IPS DF 6.9 (cell line): ENCODE results near the gene KATNB1.

Experiments used
- DNase-seq: peaks from one replicate; pipeline ENCODE4 v3.0.0-alpha.2; 2013; ENCODE audit warnings: low read depth, low spot score
- H3K27ac ChIP-seq: one replicate; pipeline ENCODE4 v1.5.1; 2013; ENCODE audit warnings: low read length, control low read depth
- H3K27me3 ChIP-seq: 2 replicates; pipeline ENCODE4 v1.6.1; 2013; ENCODE audit warnings: mild to moderate bottlenecking, low read length; ENCODE audit not compliant: control insufficient read depth, insufficient read depth
- H3K36me3 ChIP-seq: 2 replicates; pipeline ENCODE4 v1.6.1; 2013; ENCODE audit warnings: low read length; ENCODE audit not compliant: control insufficient read depth, insufficient read depth
- H3K4me1 ChIP-seq: 2 replicates; pipeline ENCODE4 v1.6.1; 2013; ENCODE audit warnings: low read length; ENCODE audit not compliant: control insufficient read depth, insufficient read depth
- H3K4me3 ChIP-seq: 2 replicates; pipeline ENCODE4 v1.5.1; 2013; ENCODE audit warnings: mild to moderate bottlenecking, low read length
- H3K9me3 ChIP-seq: 2 replicates; pipeline ENCODE4 v1.6.1; 2013; ENCODE audit warnings: low read length, inconsistent platforms; ENCODE audit not compliant: control insufficient read depth, insufficient read depth
- WGBS: extraction: QIAGEN DNeasy Blood & Tissue Kit; methylation state at CpG from one replicate; pipeline ENCODE4 v1.1.7; 2013; ENCODE audit warnings: mixed read lengths, missing lambda C conversion rate; ENCODE audit not compliant: insufficient read length, insufficient coverage; 5-methylcytosine and 5-hydroxymethylcytosine counted together

KATNB1 gene

GRCh38 chr16:57757326-57757786 lies 21.8 kb downstream of the KATNB1 start:
- peaks cover 11% of the 10 kb centered on the region for H3K36me3 ChIP-seq
- WGBS, result no CpG with 5 or more reads among the region's 11 CpGs
- DNase-seq, result no peak
- no peaks in the 10 kb centered on the region for H3K9me3 ChIP-seq
- H3K4me3 ChIP-seq, result no peak overlapping the region
- H3K27me3 ChIP-seq, result no peaks in the 10 kb centered on the region
- no peak overlapping the region for H3K27ac ChIP-seq
- peaks cover 6% of the 10 kb centered on the region; the same call in 1 of the 2 replicates for H3K4me1 ChIP-seq

GRCh38 chr16:57757883-57758282 lies 22.3 kb downstream of the KATNB1 start:
- WGBS, result no CpG with 5 or more reads among the region's 7 CpGs
- H3K4me3 ChIP-seq, result no peak overlapping the region
- no peaks in the 10 kb centered on the region for H3K27me3 ChIP-seq
- peaks cover 11% of the 10 kb centered on the region for H3K36me3 ChIP-seq
- peaks cover 6% of the 10 kb centered on the region; the same call in 1 of the 2 replicates for H3K4me1 ChIP-seq
- no peak overlapping the region for H3K27ac ChIP-seq
- no peaks in the 10 kb centered on the region for H3K9me3 ChIP-seq
- DNase-seq, result no peak

GRCh38 chr16:57758331-57759117 lies 23.0 kb downstream of the KATNB1 start:
- Histone ChIP-seq H3K27me3 (no peaks in the 10 kb centered on the region), H3K36me3 (peaks cover 11% of the 10 kb centered on the region), H3K27ac (no peak overlapping the region), H3K9me3 (no peaks in the 10 kb centered on the region), H3K4me1 (peaks cover 6% of the 10 kb centered on the region; the same call in 1 of the 2 replicates), H3K4me3 (no peak overlapping the region)
- DNase-seq, result no peak
- WGBS, result no CpG with 5 or more reads among the region's 33 CpGs

GRCh38 chr16:57759131-57759530 lies 23.6 kb downstream of the KATNB1 start:
- no CpG with 5 or more reads among the region's 7 CpGs for WGBS
- Histone ChIP-seq H3K4me1 (peaks cover 6% of the 10 kb centered on the region; the same call in 1 of the 2 replicates), H3K27ac (no peak overlapping the region), H3K27me3 (no peaks in the 10 kb centered on the region), H3K4me3 (no peak overlapping the region), H3K9me3 (no peaks in the 10 kb centered on the region), H3K36me3 (peaks cover 11% of the 10 kb centered on the region)
- DNase-seq, result no peak

DNA sequence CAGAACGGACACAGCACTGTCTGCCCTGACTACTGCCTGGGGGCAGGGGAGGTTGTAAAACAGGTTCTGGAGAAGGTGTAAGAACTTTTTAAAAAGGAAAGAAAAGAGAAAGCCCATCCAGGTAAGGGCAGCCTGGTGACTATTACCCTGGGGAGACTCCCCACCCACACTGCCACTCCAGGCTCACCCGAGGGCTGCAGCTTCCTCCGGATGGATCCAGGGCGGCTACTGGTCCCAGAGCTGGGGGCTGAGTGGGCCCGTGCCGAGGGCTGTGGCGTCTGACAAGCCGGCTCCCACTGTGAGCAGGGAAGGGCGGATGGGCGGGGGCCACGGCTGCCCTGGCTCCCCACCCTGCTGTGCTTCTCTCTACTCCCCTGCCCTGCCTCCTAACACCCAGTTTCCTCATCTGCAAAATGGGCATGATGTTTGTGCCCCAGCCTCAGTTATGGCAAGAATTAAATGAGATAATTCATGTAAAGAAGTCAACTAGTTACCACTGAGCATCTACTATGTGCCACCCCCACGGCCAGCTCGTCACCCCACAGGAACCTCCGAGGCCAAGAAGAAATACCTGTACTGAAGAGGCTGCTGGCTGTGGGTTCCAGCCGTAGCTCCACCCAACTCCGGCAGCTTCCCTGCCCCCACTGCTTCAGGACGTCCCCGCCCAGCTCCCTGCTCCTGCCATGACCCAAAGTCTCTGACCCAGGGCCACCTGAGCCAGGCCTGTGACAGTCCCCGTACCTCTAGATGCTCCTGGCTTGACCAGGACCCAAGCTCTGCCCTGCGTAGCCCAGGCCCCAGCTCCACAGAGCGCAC lies 24.2 kb downstream of the KATNB1 start:
- no CpG with 5 or more reads among the region's 21 CpGs for WGBS
- Histone ChIP-seq H3K4me3 (no peak overlapping the region), H3K36me3 (peaks cover 11% of the 10 kb centered on the region), H3K9me3 (no peaks in the 10 kb centered on the region), H3K4me1 (peaks cover 10% of the 10 kb centered on the region), H3K27me3 (no peaks in the 10 kb centered on the region), H3K27ac (no peak overlapping the region)
- DNase-seq, result no peak

GRCh38 chr16:57760357-57761160 lies 25.0 kb downstream of the KATNB1 start:
- Histone ChIP-seq H3K36me3 (peaks cover 7% of the 10 kb centered on the region), H3K4me1 (peaks cover 13% of the 10 kb centered on the region), H3K4me3 (no peak overlapping the region), H3K27me3 (no peaks in the 10 kb centered on the region), H3K9me3 (no peaks in the 10 kb centered on the region), H3K27ac (no peak overlapping the region)
- DNase-seq, result no peak
- WGBS, result no CpG with 5 or more reads among the region's 40 CpGs

DNA sequence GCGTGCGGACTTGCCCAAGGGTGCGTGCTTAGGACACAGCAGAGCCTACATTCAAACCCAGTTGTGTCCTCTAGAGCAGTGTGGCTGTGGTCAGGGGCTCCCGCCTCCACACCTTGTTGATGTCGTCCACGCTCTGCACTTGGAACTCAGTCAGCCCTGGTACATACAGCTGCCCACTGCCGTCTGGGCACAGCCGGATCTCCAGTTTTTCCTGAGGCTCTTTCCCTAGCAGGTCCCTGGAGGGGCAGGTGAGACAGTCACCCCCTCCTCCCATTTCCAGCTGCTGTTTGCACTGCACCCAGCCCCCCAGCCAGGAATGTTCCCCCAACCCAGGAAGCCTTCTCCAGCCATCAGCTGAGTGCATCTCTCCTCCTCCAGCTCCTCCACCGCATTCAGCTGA lies 25.7 kb downstream of the KATNB1 start:
- no peak for DNase-seq
- H3K27ac ChIP-seq, result no peak overlapping the region
- H3K36me3 ChIP-seq, result no peaks in the 10 kb centered on the region; the same call in 1 of the 2 replicates
- H3K27me3 ChIP-seq, result no peaks in the 10 kb centered on the region
- no peaks in the 10 kb centered on the region for H3K9me3 ChIP-seq
- WGBS, result no CpG with 5 or more reads among the region's 9 CpGs
- H3K4me1 ChIP-seq, result peaks cover 13% of the 10 kb centered on the region
- H3K4me3 ChIP-seq, result no peak overlapping the region

DNA sequence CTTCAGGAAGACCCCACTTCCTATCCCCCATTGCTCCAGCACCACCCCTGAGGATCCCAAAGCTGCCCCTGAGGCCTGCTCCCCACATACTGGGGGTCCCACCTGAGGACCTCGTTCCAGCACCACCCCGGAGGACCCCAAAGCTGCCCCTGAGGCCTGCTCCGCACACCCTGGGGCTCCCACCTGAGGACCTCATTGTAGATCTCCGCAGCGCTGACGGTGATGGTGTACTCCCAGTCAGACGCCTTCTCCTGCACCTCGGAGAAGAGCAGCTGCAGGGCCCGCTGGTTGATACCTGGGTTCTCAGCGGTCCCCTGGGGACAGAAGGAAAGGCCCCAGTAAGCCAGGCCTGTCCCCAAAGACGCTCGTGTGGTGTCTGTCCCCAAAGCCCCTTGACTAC lies 26.4 kb downstream of the KATNB1 start:
- Histone ChIP-seq H3K27ac (no peak overlapping the region), H3K9me3 (no peaks in the 10 kb centered on the region), H3K4me1 (peaks cover 13% of the 10 kb centered on the region), H3K36me3 (no peaks in the 10 kb centered on the region), H3K4me3 (no peak overlapping the region), H3K27me3 (no peaks in the 10 kb centered on the region)
- DNase-seq, result no peak
- WGBS, result no CpG with 5 or more reads among the region's 12 CpGs

GRCh38 chr16:57762365-57763040 lies 26.9 kb downstream of the KATNB1 start:
- Histone ChIP-seq H3K27me3 (no peaks in the 10 kb centered on the region), H3K36me3 (no peaks in the 10 kb centered on the region), H3K9me3 (no peaks in the 10 kb centered on the region), H3K4me3 (no peak overlapping the region), H3K4me1 (peaks cover 12% of the 10 kb centered on the region), H3K27ac (no peak overlapping the region)
- DNase-seq, result no peak
- WGBS, result no CpG with 5 or more reads among the region's 15 CpGs
